H1 (cell line): ENCODE measurements around the gene DVL1. TPM values are rescaled to one million over a fixed set of nuclear protein-coding genes. Genes with fewer than 3 reads are reported as not detected.

Experiments
- CTCF ChIA-PET: fragments of 300-600 bp; sonication (Branson Sonifier 250); formaldehyde crosslinking; loops from one replicate; lab custom pipeline; 2021; ENCODE audit not compliant: partially characterized antibody; lab: Charles Lee
- POLR2A ChIA-PET: fragments of 300-600 bp; sonication (Branson Sonifier 250); formaldehyde crosslinking; loops from one replicate; lab custom pipeline; 2021; ENCODE audit warnings: inconsistent platforms; ENCODE audit not compliant: partially characterized antibody; lab: Charles Lee
- DNase-seq, 2 experiments: peaks; one replicate each; pipeline versions ENCODE4 v3.0.0 to v3.0.0-alpha.2; 2010 to 2022; ENCODE audit warnings: low spot score in 2 of 2, low read depth in 1 of 2, mixed read lengths in 1 of 2
- FAIRE-seq: peaks from 2 replicates; lab custom pipeline; 2011; peaks lifted over from hg19 to GRCh38; lab: Jason Lieb, UNC
- H2AFZ ChIP-seq: 2 replicates; pipeline ENCODE4 v1.8.1; 2012; ENCODE audit warnings: low read length, inconsistent platforms
- H2AK5ac ChIP-seq: 2 replicates; pipeline ENCODE4 v1.6.1; 2013; ENCODE audit warnings: low read depth, low read length
- H2BK120ac ChIP-seq: replicated peaks from 2 replicates; pipeline ENCODE3; 2013; ENCODE audit warnings: low read depth, low read length, inconsistent platforms
- H2BK12ac ChIP-seq: 2 replicates; pipeline ENCODE4 v1.6.1; 2013; ENCODE audit warnings: low read depth, low read length
- H2BK15ac ChIP-seq: 2 replicates; pipeline ENCODE4 v1.6.1; 2013; ENCODE audit warnings: low read length
- H2BK20ac ChIP-seq: 2 replicates; pipeline ENCODE4 v1.6.1; 2013; ENCODE audit warnings: low read length
- H2BK5ac ChIP-seq: 2 replicates; pipeline ENCODE4 v1.6.1; 2013; ENCODE audit warnings: low read depth, low read length
- H3K14ac ChIP-seq: 2 replicates; pipeline ENCODE4 v1.6.1; 2013; ENCODE audit warnings: inconsistent platforms; ENCODE audit not compliant: insufficient read length
- H3K18ac ChIP-seq: 2 replicates; pipeline ENCODE4 v1.6.1; 2013; ENCODE audit warnings: low read length; ENCODE audit errors: extremely low read depth
- H3K23ac ChIP-seq: 2 replicates; pipeline ENCODE4 v1.6.1; 2013; ENCODE audit warnings: inconsistent platforms; ENCODE audit not compliant: insufficient read length
- H3K23me2 ChIP-seq: 2 replicates; pipeline ENCODE4 v1.6.1; 2013; ENCODE audit warnings: low read depth, low read length
- H3K27ac ChIP-seq: 2 replicates; pipeline ENCODE4 v1.6.1; 2011; ENCODE audit warnings: low read depth, low read length, inconsistent platforms
- H3K27me3 ChIP-seq, 4 experiments: replicated peaks in 1 of 4; 1 replicate in 1 of 4; 2 replicates in 3 of 4; pipeline versions ENCODE4 v1.6.1 to v1.8.1; 2011 to 2013; ENCODE audit warnings: low read length in 3 of 4, mild to moderate bottlenecking in 3 of 4, inconsistent platforms in 2 of 4, mixed read lengths in 2 of 4, moderate library complexity in 1 of 4; ENCODE audit not compliant: control insufficient read depth in 3 of 4, insufficient read depth in 3 of 4; ENCODE audit errors: extremely low read depth in 1 of 4
- H3K36me3 ChIP-seq, 4 experiments: 2 replicates each; pipeline versions ENCODE4 v1.6.1 to v1.8.1; 2011 to 2013; ENCODE audit warnings: mild to moderate bottlenecking in 4 of 4, low read length in 3 of 4, moderate library complexity in 2 of 4, control low read depth in 1 of 4, inconsistent platforms in 1 of 4; ENCODE audit not compliant: insufficient read depth in 4 of 4, control insufficient read depth in 2 of 4
- H3K4ac ChIP-seq: replicated peaks from 2 replicates; pipeline ENCODE3; 2013; ENCODE audit warnings: low read length, low read depth, mixed read lengths, inconsistent platforms; ENCODE audit not compliant: insufficient read length
- H3K4me1 ChIP-seq, 4 experiments: replicated peaks in 1 of 4; 1 replicate in 1 of 4; 2 replicates in 3 of 4; pipeline versions ENCODE4 v1.6.1 to v1.8.1; 2011 to 2013; ENCODE audit warnings: low read length in 3 of 4, inconsistent platforms in 2 of 4, mixed read lengths in 1 of 4; ENCODE audit not compliant: insufficient read depth in 4 of 4, control insufficient read depth in 3 of 4
- H3K4me2 ChIP-seq, 2 experiments: 2 replicates each; pipeline versions ENCODE4 v1.6.1 to v1.8.1; 2011 to 2013; ENCODE audit warnings: low read depth in 2 of 2, low read length in 2 of 2, control low read depth in 1 of 2, inconsistent platforms in 1 of 2, mild to moderate bottlenecking in 1 of 2; ENCODE audit not compliant: insufficient read depth in 1 of 2
- H3K4me3 ChIP-seq, 4 experiments: fragments of 200-600, 300-600 bp in 1 of 4; sonication (generic), shearing (Covaris generic), sonication (Bioruptor Twin) in 1 of 4; 2 replicates each; pipeline versions ENCODE4 v1.5.1 to v1.8.1; 2011 to 2016; ENCODE audit warnings: low read length in 4 of 4, low read depth in 3 of 4, control low read depth in 2 of 4, inconsistent platforms in 2 of 4, mild to moderate bottlenecking in 2 of 4, mixed read lengths in 1 of 4, moderate library complexity in 1 of 4; ENCODE audit not compliant: insufficient read depth in 2 of 4; ENCODE audit errors: extremely low read depth in 1 of 4
- H3K56ac ChIP-seq: replicated peaks from 2 replicates; pipeline ENCODE3; 2013; ENCODE audit warnings: low read depth, mild to moderate bottlenecking, mixed read lengths, low read length, inconsistent platforms; ENCODE audit not compliant: insufficient read length
- H3K79me1 ChIP-seq: 2 replicates; pipeline ENCODE4 v1.6.1; 2013; ENCODE audit warnings: low read depth, low read length, control low read depth
- H3K79me2 ChIP-seq, 2 experiments: 2 replicates each; pipeline versions ENCODE4 v1.6.1 to v1.8.1; 2012 to 2013; ENCODE audit warnings: low read length in 2 of 2, mild to moderate bottlenecking in 2 of 2, inconsistent platforms in 1 of 2; ENCODE audit not compliant: insufficient read depth in 2 of 2, control insufficient read depth in 1 of 2
- H3K9ac ChIP-seq, 4 experiments: replicated peaks in 1 of 4; 1 replicate in 1 of 4; 2 replicates in 3 of 4; pipeline versions ENCODE4 v1.6.1 to v1.8.1; 2011 to 2013; ENCODE audit warnings: low read depth in 3 of 4, low read length in 3 of 4, control low read depth in 2 of 4, mild to moderate bottlenecking in 2 of 4, moderate library complexity in 2 of 4, inconsistent platforms in 1 of 4; ENCODE audit errors: extremely low read depth in 1 of 4
- H3K9me3 ChIP-seq, 2 experiments: 2 replicates each; pipeline versions ENCODE4 v1.6.1 to v1.8.1; 2012 to 2013; ENCODE audit warnings: mild to moderate bottlenecking in 2 of 2, moderate library complexity in 2 of 2, control low read depth in 1 of 2, inconsistent platforms in 1 of 2, low read depth in 1 of 2, low read length in 1 of 2, mixed read lengths in 1 of 2; ENCODE audit not compliant: insufficient read depth in 2 of 2
- H4K20me1 ChIP-seq, 2 experiments: replicated peaks in 1 of 2; 2 replicates each; pipeline versions ENCODE3 to v1.8.1; 2011 to 2013; ENCODE audit warnings: inconsistent platforms in 2 of 2, low read length in 2 of 2, mild to moderate bottlenecking in 1 of 2; ENCODE audit not compliant: insufficient read depth in 2 of 2, control insufficient read depth in 1 of 2
- H4K5ac ChIP-seq: 2 replicates; pipeline ENCODE4 v1.6.1; 2013; ENCODE audit warnings: low read length, low read depth, mixed read lengths, inconsistent platforms; ENCODE audit not compliant: insufficient read length
- H4K8ac ChIP-seq: 2 replicates; pipeline ENCODE4 v1.8.0; 2013; ENCODE audit warnings: mild to moderate bottlenecking, moderate library complexity, low read length, inconsistent platforms; ENCODE audit not compliant: insufficient read depth; ENCODE audit errors: extremely low read depth
- H4K91ac ChIP-seq: replicated peaks from 2 replicates; pipeline ENCODE3; 2013; ENCODE audit warnings: low read length, mixed read lengths, inconsistent platforms; ENCODE audit not compliant: insufficient read length
- FOSL1 ChIP-seq: IDR thresholded peaks from 2 replicates; pipeline ENCODE4 v1.6.1; 2011; ENCODE audit warnings: mild to moderate bottlenecking, low read depth, low read length, moderate library complexity; ENCODE audit not compliant: insufficient read depth
- MAX ChIP-seq: IDR thresholded peaks from 2 replicates; pipeline ENCODE4 v1.6.1; 2012; ENCODE audit warnings: inconsistent platforms
- POLR2A ChIP-seq, 2 experiments: IDR thresholded peaks; 1 replicate in 1 of 2; 2 replicates in 1 of 2; pipeline ENCODE4 v1.6.1; 2011; ENCODE audit warnings: low read depth in 2 of 2, low read length in 2 of 2, mild to moderate bottlenecking in 2 of 2; ENCODE audit errors: control extremely low read depth in 1 of 2
- SIRT6 ChIP-seq: IDR thresholded peaks from one replicate; pipeline ENCODE4 v1.7.1; 2012; ENCODE audit warnings: low read length, inconsistent platforms
- WGBS, 2 experiments: shearing (Covaris generic) in 1 of 2; methylation state at CpG; one replicate each; pipeline versions ENCODE4 v1.1.6 to v1.1.7; 2013 to 2015; ENCODE audit warnings: low lambda C conversion rate in 2 of 2, mixed read lengths in 2 of 2, inconsistent platforms in 1 of 2, low coverage in 1 of 2, missing lambda C conversion rate in 1 of 2; ENCODE audit not compliant: insufficient replicate concordance in 2 of 2, insufficient coverage in 1 of 2, insufficient read length in 1 of 2; ENCODE audit errors: extremely low coverage in 1 of 2, missing lambda C conversion rate in 1 of 2; 5-methylcytosine and 5-hydroxymethylcytosine counted together
- polyA plus RNA-seq, 7 experiments: library from polyadenylated mRNA; depleted of rRNA in 3 of 7; stranded (reverse) in 5 of 7; unstranded in 2 of 7; fragments of >200 nt in 5 of 7; fragments of 200-250 nt in 2 of 7; gene quantifications; 1 replicate in 5 of 7; 2 replicates in 1 of 7; 4 replicates in 1 of 7; pipeline versions ENCODE4 v1.2.1 to v1.2.3, GENCODE V29; 2011 to 2013; ENCODE audit warnings: missing spikeins in 2 of 7, mixed read lengths in 2 of 7
- total RNA-seq: library from RNA; stranded (reverse); fragmentation: NEBNext Ultra II Directional; extraction: Animal tissue kit (Norgen Biotek cat#: 25700); gene quantifications from 2 replicates; pipeline ENCODE4 v1.2.1, GENCODE V29; 2021

DVL1 gene
- total and polyA plus RNA-seq, 2 of the 8 experiments (the other 6 are each of a cell fraction or from before 2014, with no cell fraction given), result 39.4 to 58.9 TPM

- Histone ChIP-seq H2BK12ac (no peak overlapping the region), H2BK5ac (no peak overlapping the region), H3K79me1 (peaks cover 4% of the 10 kb centered on the region; the same call in 1 of the 2 replicates), H2BK20ac (no peak overlapping the region), H3K9ac (no peak overlapping the region), H3K18ac (no peak overlapping the region), H3K27ac (no peak overlapping the region), H2BK15ac (no peak overlapping the region), H3K4me2 (no peak overlapping the region), H3K23ac (no peak overlapping the region), H2AFZ (no peak overlapping the region), H3K23me2 (peaks cover 9% of the 10 kb centered on the region; the same call in 1 of the 2 replicates), H3K14ac (no peak overlapping the region), H3K9me3 (no peaks in the 10 kb centered on the region), H3K4me3 (no peak overlapping the region), H3K56ac (no peak overlapping the region), H3K36me3 (peaks cover 17 to 44% (median 37%) of the 10 kb centered on the region in 4 experiments), H4K5ac (no peak overlapping the region), H3K79me2 (peaks cover 0 to 4% of the 10 kb centered on the region in 2 experiments; a peak in 1 of 4 replicates), H3K4me1 (peaks cover 0 to 23% (median 12%) of the 10 kb centered on the region in 4 experiments; a peak in 6 of 7 replicates), H3K4ac (no peak overlapping the region), H4K8ac (peak overlapping the region; percentile 68; the same call in 1 of the 2 replicates), H4K20me1 (peaks cover 8 to 23% of the 10 kb centered on the region in 2 experiments), H2AK5ac (no peak overlapping the region), H2BK120ac (no peak overlapping the region), H3K27me3 (no peaks in the 10 kb centered on the region), H4K91ac (no peak overlapping the region)
- TF ChIP-seq MAX, result no peak
- TF ChIP-seq SIRT6, result no peak
- TF ChIP-seq FOSL1, result no peak
- 0 out of 3 replicates have a peak, but pooled peaks of 1 of the 2 experiments have one; percentile 3 for TF ChIP-seq POLR2A (IDR thresholded peaks at IDR 0.05; ENCODE audit: control extremely low read depth in 1 of 2, low read depth in 2 of 2, low read length in 2 of 2)
- DNase-seq (no peak), FAIRE-seq (no peak)
- 90% methylated on average over 37 of the region's 37 CpGs; no CpG with 5 or more reads in 1 of the 2 experiments for WGBS, 2 experiments
- ChIA-PET POLR2A (interaction anchor here (0.7 to 10.1 kb wide), 11 partner anchors 9 to 79 kb away, joined by 3 to 134 read pairs (median 6); partner anchors contain the start of genes AURKAIP1, CPTP, INTS11 and TAS1R3), CTCF (interaction anchor here (0.8 to 2.8 kb wide), 6 partner anchors 13 to 128 kb away, joined by 3 to 9 read pairs (median 4); no protein-coding TSS in a partner anchor)
These were observed 35.5 kb downstream of the DVL1 start for GRCh38 chr1:1313500-1314236.
